Left colon (tissue), 2 donors: Measurements from ENCODE around the gene ERGIC1. TPM values are rescaled to one million over a fixed set of nuclear protein-coding genes. Genes with fewer than 3 reads are reported as not detected.
A peak's percentile ranks its signal among the peaks of the same experiment; 100 is the strongest.
"Not testable (repeated sequence)": the region's sequence is repeated elsewhere in the genome, so short reads cannot be mapped to it uniquely, and the experiment has no call there.

Source experiments
- ATAC-seq: fragments of 200-7000 bp; cut with Tn5 transposase; one replicate; pipeline ENCODE4 v1.9.1; 2020; ENCODE audit warnings: mild to moderate bottlenecking, moderate library complexity
- DNase-seq, 2 donors: peaks; one replicate each; pipeline ENCODE4 v3.0.0-alpha.2; 2020
- intact Hi-C, 2 donors: fragments of 100-400 bp; cut with DNase I in 1 of 2; cut with micrococcal nuclease in 1 of 2; formaldehyde crosslinking; loops; one replicate each; pipeline versions ENCODE4 v1.11.2 to v1.14.0; 2022; cut with DNase I, micrococcal nuclease
- total RNA-seq, 2 donors: library from RNA; stranded (reverse); fragmentation: NEBNext Ultra II Directional; extraction: Animal tissue kit (Norgen Biotek cat#: 25700); gene quantifications; one replicate each; pipeline ENCODE4 v1.2.1, GENCODE V29; 2021
- donor health status: DM: no; HTN: no; CAD: no.
- donor health status: DM: yes; HTN: yes; CAD: no.

The ERGIC1 gene
- total RNA-seq, 2 donors from 2014 or later, result 201 to 223 TPM

DNA sequence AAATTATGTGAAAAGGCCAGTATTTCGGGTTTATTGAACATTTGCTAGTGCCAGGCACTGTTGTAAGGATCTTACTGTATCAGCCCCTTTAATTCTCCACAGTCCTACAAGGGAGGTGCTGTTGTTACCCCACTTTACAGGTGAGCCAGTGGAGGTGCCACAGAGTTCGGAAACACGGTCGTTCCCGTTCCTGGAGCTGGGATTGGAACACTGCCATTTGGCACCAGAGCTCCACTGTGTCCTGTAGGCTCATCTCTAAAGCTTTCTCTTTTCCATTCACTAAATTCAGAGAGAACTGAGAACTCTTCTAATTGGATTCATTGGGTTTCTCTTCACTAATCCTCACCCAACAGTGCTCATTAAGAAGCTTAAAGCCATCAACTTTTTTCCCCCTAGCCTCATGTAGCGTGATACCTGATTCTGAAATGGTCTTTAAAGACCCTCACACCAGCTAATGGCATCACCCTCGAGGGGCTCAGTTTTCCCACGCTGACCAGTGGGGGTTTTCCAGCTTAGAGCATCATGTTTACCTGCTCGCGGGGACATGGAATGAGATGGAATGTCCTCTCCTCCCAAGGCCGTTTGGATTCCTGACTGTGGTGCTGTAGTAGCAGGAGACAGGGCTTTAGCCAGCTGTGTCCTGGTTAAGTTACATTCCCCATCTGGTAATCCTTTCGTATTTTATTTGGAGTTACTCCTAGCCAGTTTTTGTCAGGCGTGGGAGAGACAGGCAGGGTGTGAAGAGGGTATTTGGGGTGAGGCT lies 5.8 kb downstream of the ERGIC1 start:
- ATAC-seq (no peak), DNase-seq (no peak)
- intact Hi-C loops, result loop anchor here in 1 of 2 donors (10.0 kb wide), 1 partner anchor 65 kb away; the partner anchor contains the start of gene DUSP1

GRCh38 chr5:172840432-172841154 lies 6.5 kb downstream of the ERGIC1 start:
- DNase-seq (no peak), ATAC-seq (no peak)
- intact Hi-C loops, result no loop called here

GRCh38 chr5:172841256-172841655 lies 7.2 kb downstream of the ERGIC1 start:
- intact Hi-C loops, result no loop called here
- DNase-seq (no peak), ATAC-seq (no peak)

DNA sequence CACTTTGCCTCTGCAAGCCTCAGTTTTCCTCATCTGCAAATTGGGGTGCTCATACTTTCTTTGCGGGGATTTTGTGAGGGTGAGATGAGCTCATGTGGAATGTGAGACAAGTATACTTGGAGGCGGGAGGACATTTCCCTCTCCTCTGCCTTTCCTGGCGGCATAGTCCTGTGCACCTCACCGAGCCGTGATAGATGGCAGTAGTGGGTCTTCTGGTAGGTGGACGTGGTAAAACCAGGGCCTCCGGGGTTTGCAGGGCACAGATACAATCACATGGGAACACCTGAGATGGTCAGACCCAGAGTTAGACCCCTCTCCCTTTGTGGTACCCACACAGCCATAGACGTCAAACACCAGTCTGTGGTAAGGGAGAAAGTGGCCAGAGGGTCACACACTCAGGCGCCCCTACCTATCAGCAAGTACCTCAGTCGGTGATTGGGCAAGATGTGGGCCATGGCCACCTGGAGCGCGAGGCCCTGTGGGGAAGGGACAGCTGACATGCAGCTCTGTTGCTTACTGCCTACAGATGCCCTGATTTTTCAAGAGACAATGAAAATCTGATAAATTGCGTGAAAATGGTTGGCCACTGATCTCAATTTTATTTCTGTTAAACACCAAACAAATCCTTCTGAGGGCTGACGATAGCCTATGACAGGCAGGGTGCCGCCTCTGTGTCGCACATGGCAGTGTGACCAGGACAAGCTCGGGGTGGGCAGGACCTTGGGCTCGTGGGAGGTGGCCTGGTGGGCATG lies 9.9 kb downstream of the ERGIC1 start:
- DNase-seq (no peak), ATAC-seq (no peak)
- intact Hi-C loops, result no loop called here

DNA sequence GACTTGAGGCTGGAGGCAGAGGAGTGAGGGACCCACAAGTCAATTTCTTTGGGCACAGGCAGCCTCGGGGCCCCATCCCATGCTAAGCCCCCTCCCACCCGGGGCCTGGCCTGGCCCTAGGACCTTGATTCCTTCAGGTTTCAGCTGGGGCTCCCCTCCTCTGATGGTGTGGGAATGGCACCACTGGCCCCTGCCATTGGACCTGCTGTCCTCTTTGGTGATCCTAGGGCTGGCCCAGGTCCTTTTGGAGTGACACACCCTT lies 10.5 kb downstream of the ERGIC1 start:
- DNase-seq (no peak), ATAC-seq (no peak)
- intact Hi-C loops, result no loop called here

DNA sequence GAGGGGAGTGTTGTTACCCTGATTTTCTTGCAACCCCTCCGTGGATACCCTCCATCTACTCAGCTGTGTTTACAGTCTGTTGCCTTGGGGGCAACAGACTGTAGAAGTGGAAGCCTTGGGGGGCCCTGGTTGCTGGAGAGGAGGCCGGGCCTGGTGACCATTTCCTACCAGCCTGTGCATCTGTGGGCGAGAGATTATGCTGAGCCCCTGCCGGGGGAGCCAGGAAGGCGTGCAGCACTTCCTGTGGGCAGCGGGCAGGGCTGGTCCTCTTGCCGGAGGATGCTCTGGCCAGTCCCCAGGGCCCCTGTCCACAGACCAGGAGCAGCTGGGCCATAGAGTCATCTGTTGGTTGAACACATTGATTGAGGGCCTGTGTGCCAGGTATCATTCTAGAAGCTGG lies 11.1 kb downstream of the ERGIC1 start:
- intact Hi-C loops, result no loop called here
- no peak for ATAC-seq
- no peak for DNase-seq

GRCh38 chr5:172845576-172845975 lies 11.5 kb downstream of the ERGIC1 start:
- no peak for ATAC-seq
- DNase-seq, result no peak
- intact Hi-C loops, result no loop called here

GRCh38 chr5:172846249-172846648 lies 12.2 kb downstream of the ERGIC1 start:
- intact Hi-C loops, result no loop called here
- ATAC-seq, result peak; percentile 50
- no peak for DNase-seq

GRCh38 chr5:172846677-172847076 lies 12.6 kb downstream of the ERGIC1 start:
- intact Hi-C loops, result no loop called here
- ATAC-seq (no peak), DNase-seq (no peak)

- DNase-seq, ATAC-seq, intact Hi-C loops: not testable (repeated sequence)
These were observed 13.5 kb downstream of the ERGIC1 start for GRCh38 chr5:172847584-172847983.

DNA sequence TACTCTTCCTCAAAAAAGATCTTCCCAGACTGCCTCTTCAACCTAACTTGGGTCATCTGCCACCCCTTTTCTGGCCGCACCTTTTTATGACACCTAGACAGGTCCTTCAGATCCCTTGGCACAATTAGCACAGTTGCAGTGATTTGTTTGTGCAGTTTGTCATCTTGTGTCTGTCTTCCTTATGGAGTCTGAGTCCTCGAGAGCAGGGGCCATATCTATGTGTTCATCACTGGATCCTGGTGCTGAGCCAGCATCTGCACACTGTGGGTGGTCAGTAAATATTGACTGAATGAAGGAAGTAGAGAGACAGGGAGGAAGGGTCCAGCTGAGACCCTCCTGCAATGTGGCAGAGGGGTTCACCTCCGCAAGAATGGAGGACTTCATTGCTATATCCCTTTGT lies 14.4 kb downstream of the ERGIC1 start:
- intact Hi-C loops, result no loop called here
- ATAC-seq (peak; percentile 49), DNase-seq (peak; percentile 47 to 55)

DNA sequence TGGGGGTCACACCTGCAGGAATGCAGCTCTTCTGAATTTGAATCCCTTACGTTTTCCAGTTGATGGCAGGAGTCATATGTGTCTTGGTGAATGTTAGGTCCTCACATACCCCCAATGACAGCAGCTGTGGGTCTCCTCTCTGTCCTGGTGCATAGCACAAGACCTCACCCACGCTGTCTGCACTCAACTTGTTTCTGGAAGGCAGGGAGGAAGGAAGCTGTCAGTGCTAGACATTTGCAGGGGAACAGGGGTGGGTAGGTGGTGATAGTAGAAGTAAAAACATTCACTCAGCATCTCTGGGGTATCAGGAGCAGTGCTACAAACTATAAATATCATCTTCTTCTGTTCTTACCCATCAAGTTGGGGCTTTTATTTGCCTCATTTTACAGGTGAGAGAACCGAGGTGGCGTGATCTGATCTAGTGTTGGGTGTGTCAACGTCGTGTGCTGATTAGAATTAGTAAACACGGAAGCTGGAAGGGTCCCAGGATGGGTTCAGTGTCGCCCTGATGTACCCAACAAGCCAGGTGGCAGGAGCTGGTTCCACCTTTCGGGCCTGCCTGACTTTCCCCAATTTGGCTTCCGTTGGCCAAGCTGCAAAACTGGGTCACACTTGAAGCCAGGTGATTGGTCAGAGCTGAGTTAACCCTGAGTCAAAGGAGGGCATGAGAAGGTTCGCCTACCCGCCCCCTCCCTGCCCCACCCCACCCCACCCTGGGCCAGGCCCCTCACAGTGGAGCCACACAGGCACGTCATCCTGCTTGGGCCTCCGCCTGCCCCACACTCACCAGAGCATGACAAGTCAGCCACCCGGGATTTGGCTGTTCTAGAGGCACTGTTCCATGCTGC lies 15.8 kb downstream of the ERGIC1 start:
- DNase-seq (peak; percentile 77 to 90), ATAC-seq (peak; percentile 76)
- intact Hi-C loops, result loop anchor here in 1 of 2 donors (10.0 kb wide), 1 partner anchor 55 kb away; no protein-coding TSS in a partner anchor

- intact Hi-C loops, result loop anchor here in 1 of 2 donors (10.0 kb wide), 1 partner anchor 54 kb away; no protein-coding TSS in a partner anchor
- DNase-seq, result no peak
- no peak for ATAC-seq
These were observed 16.4 kb downstream of the ERGIC1 start for GRCh38 chr5:172850454-172850797.

GRCh38 chr5:172851254-172851653 lies 17.2 kb downstream of the ERGIC1 start:
- ATAC-seq, DNase-seq: not testable (repeated sequence)
- intact Hi-C loops, result loop anchor here in 1 of 2 donors (10.0 kb wide), 1 partner anchor 54 kb away; no protein-coding TSS in a partner anchor

DNA sequence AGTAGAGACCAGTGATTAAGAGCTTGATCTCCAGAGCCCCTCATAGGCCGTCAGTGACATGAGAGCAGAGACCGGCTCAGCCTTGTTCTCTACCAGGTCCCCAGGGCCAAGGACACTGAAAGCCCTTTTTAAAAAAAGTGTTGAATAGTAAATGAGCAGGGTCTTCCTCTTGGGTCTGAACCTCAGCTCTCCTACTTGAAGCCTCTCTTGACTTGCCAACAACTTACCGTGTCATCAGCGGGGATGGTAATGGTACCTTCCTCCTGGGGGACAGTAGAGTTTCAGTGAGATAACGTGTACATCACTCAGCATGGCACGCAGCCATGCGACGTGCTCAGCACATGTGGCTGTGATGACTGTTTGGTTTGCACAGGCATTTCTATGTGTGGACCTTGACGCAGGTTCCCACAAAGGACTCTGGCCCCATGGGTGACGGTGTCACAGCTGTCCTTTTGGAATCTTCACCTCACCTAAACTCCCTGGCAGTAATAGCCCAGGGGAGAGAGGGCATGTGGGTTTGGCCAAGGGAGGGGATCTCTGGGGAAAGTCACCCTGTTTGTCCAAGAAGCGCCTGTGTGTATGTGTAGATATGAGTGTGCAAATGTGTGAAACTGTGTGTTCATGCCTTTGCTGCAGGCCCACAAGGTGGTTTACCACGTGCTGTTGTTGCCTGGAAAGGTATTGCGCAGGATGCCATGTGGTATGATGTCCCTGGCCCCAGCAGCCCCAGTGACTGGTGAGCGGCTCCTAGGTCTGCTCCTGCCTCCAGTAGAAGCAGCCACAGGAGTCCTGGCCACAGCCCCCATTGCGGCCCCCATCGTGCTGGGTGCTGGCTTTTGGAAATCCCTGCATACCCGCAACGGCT lies 18.7 kb downstream of the ERGIC1 start:
- peak; percentile 33 for ATAC-seq
- intact Hi-C loops, result loop anchor here in 1 of 2 donors (10.0 kb wide), 1 partner anchor 52 kb away; no protein-coding TSS in a partner anchor
- DNase-seq, result peak in 1 of 2 donors; percentile 58

GRCh38 chr5:172853355-172853975 lies 19.4 kb downstream of the ERGIC1 start:
- DNase-seq, result no peak
- ATAC-seq, result no peak
- intact Hi-C loops, result loop anchor here in 1 of 2 donors (10.0 kb wide), 1 partner anchor 51 kb away; no protein-coding TSS in a partner anchor

DNA sequence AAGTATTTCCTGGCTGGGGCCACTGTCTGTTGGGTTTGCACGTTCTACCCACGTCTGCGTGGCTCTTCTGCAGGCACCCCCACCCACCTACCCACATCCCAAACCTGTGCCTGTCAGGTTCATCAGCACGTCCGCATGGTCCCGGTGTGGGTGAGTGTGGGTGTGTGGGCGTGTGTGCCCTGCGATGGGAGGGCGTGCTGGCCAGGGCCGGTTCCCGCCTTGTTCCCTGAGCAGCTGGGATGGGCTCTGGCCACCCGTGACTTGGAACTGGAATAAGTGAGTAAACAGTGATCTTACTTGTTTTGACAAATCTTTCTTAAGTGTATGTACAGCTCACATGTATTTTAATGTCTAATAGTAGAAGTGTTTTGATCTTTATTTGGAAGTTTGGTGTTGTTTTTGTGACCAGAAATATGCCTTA lies 20.4 kb downstream of the ERGIC1 start:
- intact Hi-C loops, result loop anchor here in 1 of 2 donors (10.0 kb wide), 1 partner anchor 50 kb away; no protein-coding TSS in a partner anchor
- ATAC-seq, result peak; percentile 50
- peak; percentile 66 to 78 for DNase-seq
